A549 (cell line): Measurements from ENCODE around the gene SMPD2.
A peak's percentile ranks its signal among the peaks of the same experiment; 100 is the strongest.

Experiments used
- CEBPB ChIP-seq, 2 experiments: fragments of >200 bp in 1 of 2; sonication (Bioruptor Twin) in 1 of 2; formaldehyde crosslinking in 1 of 2; IDR thresholded peaks; 2 replicates each; pipeline ENCODE4 v1.6.1; 2012 to 2016
- FOSL2 ChIP-seq, 2 experiments: fragments of 450-650 bp in 1 of 2; fragments of >200 bp in 1 of 2; sonication (Bioruptor Twin) in 1 of 2; formaldehyde crosslinking; IDR thresholded peaks; 2 replicates each; pipeline versions ENCODE4 v1.5.0 to v1.6.1; 2016 to 2020; ENCODE audit warnings: mild to moderate bottlenecking in 1 of 2, moderate library complexity in 1 of 2
- JUN ChIP-seq, 2 experiments: fragments of >200 bp; sonication (Bioruptor Twin); formaldehyde crosslinking; IDR thresholded peaks; 2 replicates in 1 of 2; 3 replicates in 1 of 2; pipeline ENCODE4 v1.6.1; 2016 to 2017
- JUNB ChIP-seq: fragments of >200 bp; sonication (Bioruptor Twin); formaldehyde crosslinking; IDR thresholded peaks from 2 replicates; pipeline ENCODE4 v1.6.1; 2016
- KDM1A ChIP-seq: fragments of 200-600 bp; sonication (generic); IDR thresholded peaks from 2 replicates; pipeline ENCODE4 v1.6.1; 2016; ENCODE audit warnings: low read depth, mild to moderate bottlenecking
- POLR2A ChIP-seq: IDR thresholded peaks from 2 replicates; pipeline ENCODE4 v1.6.1; 2012; ENCODE audit warnings: mild to moderate bottlenecking, low read length
- RAD21 ChIP-seq, 2 experiments: fragments of >200 bp in 1 of 2; sonication (Bioruptor Twin) in 1 of 2; formaldehyde crosslinking in 1 of 2; IDR thresholded peaks in 1 of 2; conservative IDR thresholded peaks in 1 of 2; 2 replicates in 1 of 2; 3 replicates in 1 of 2; pipeline ENCODE4 v1.6.1; 2012 to 2018; ENCODE audit warnings: inconsistent platforms in 1 of 2
- USF2 ChIP-seq: fragments of 450-650 bp; IDR thresholded peaks from 2 replicates; pipeline ENCODE4 v1.6.1; 2014; ENCODE audit warnings: antibody characterized with exemption
- TF ChIP-seq, protein P1 (sequence below): fragments of >200 bp; sonication (Bioruptor Twin); formaldehyde crosslinking; IDR thresholded peaks from 3 replicates; pipeline ENCODE4 v1.5.1; 2016

- TF ChIP-seq, protein P1, sequence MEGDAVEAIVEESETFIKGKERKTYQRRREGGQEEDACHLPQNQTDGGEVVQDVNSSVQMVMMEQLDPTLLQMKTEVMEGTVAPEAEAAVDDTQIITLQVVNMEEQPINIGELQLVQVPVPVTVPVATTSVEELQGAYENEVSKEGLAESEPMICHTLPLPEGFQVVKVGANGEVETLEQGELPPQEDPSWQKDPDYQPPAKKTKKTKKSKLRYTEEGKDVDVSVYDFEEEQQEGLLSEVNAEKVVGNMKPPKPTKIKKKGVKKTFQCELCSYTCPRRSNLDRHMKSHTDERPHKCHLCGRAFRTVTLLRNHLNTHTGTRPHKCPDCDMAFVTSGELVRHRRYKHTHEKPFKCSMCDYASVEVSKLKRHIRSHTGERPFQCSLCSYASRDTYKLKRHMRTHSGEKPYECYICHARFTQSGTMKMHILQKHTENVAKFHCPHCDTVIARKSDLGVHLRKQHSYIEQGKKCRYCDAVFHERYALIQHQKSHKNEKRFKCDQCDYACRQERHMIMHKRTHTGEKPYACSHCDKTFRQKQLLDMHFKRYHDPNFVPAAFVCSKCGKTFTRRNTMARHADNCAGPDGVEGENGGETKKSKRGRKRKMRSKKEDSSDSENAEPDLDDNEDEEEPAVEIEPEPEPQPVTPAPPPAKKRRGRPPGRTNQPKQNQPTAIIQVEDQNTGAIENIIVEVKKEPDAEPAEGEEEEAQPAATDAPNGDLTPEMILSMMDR: no peak
- TF ChIP-seq JUNB: no peak
- TF ChIP-seq POLR2A: peak; percentile 47
- TF ChIP-seq JUN (IDR thresholded peaks at IDR 0.05): no peak; a peak in 1 of 5 replicates
- TF ChIP-seq USF2: no peak
- TF ChIP-seq CEBPB (IDR thresholded peaks at IDR 0.05): no peak
- no peak for TF ChIP-seq FOSL2 (IDR thresholded peaks at IDR 0.05)
- TF ChIP-seq FOSL2 (CRISPR knock-in tag; IDR thresholded peaks at IDR 0.05): no peak
- no peak for TF ChIP-seq RAD21 (conservative IDR thresholded peaks at IDR 0.05 in 1 of 2, IDR thresholded peaks at IDR 0.05 in 1 of 2)
- TF ChIP-seq KDM1A: no peak
Measured at GRCh38 chr6:109455437-109456110, 15.1 kb downstream of the SMPD2 start, which contains the start of gene MICAL1.
